SK-N-SH treated with all-trans-retinoic acid at 6 μM for 48 hours (cell line): ENCODE data around the gene DLG2.

Experiments used
- CREB5 ChIP-seq: fragments of 250-450 bp; sonication (Bioruptor Pico); IDR thresholded peaks from 2 replicates; pipeline ENCODE4 v1.5.1; 2020; ENCODE audit warnings: low read depth, mild to moderate bottlenecking, moderate library complexity
- RARB ChIP-seq: fragments of 250-450 bp; sonication (Bioruptor Pico); IDR thresholded peaks from 2 replicates; pipeline ENCODE4 v1.8.0; 2021; ENCODE audit warnings: mild to moderate bottlenecking, moderate library complexity

- no peak for TF ChIP-seq CREB5 (CRISPR knock-in tag)
- no peak for TF ChIP-seq RARB (CRISPR knock-in tag)
Measured at GRCh38 chr11:84947070-84947469, 680.1 kb downstream of the DLG2 start.
